Activated naive CD4-positive, alpha-beta T cell treated with Interleukin-2 at 50 U/mL for 16 hours (primary cell): ENCODE results near the gene ETHE1.

Experiments used
- DNase-seq: peaks from one replicate; pipeline ENCODE4 v3.0.0-alpha.2; 2020

The ETHE1 gene

GRCh38 chr19:43488179-43488578 is 38.8 kb downstream of the ETHE1 start:
- DNase-seq: no peak

- no peak for DNase-seq
Observed at GRCh38 chr19:43486412-43486811, 40.6 kb downstream of the ETHE1 start.

GRCh38 chr19:43485951-43486350 is 41.0 kb downstream of the ETHE1 start:
- DNase-seq: no peak

- DNase-seq: no peak
Observed at GRCh38 chr19:43483281-43483680, 43.7 kb downstream of the ETHE1 start.

- no peak for DNase-seq
Observed at GRCh38 chr19:43482193-43482592, 44.8 kb downstream of the ETHE1 start.

GRCh38 chr19:43481701-43482100 is 45.3 kb downstream of the ETHE1 start:
- no peak for DNase-seq

- DNase-seq: no peak
Observed at GRCh38 chr19:43480574-43480973, 46.4 kb downstream of the ETHE1 start.

- no peak for DNase-seq
Observed at GRCh38 chr19:43479961-43480561, 46.9 kb downstream of the ETHE1 start.

- no peak for DNase-seq
Observed at GRCh38 chr19:43479226-43479625, 47.8 kb downstream of the ETHE1 start.

- no peak for DNase-seq
Observed at GRCh38 chr19:43478323-43478722, 48.7 kb downstream of the ETHE1 start.

- no peak for DNase-seq
Observed at GRCh38 chr19:43476606-43477005, 50.4 kb downstream of the ETHE1 start.

GRCh38 chr19:43474986-43475705 is 51.9 kb downstream of the ETHE1 start:
- peak; percentile 93 for DNase-seq

GRCh38 chr19:43474487-43474886 is 52.5 kb downstream of the ETHE1 start:
- no peak for DNase-seq

- no peak for DNase-seq
Observed at GRCh38 chr19:43471091-43471490, 55.9 kb downstream of the ETHE1 start.

- DNase-seq: no peak
Observed at GRCh38 chr19:43470288-43470687, 56.7 kb downstream of the ETHE1 start.

- DNase-seq: no peak
Observed at GRCh38 chr19:43469160-43469480, 57.9 kb downstream of the ETHE1 start.

- DNase-seq: no peak
Observed at GRCh38 chr19:43468354-43469159, 58.4 kb downstream of the ETHE1 start.

- no peak for DNase-seq
Observed at GRCh38 chr19:43467730-43468129, 59.3 kb downstream of the ETHE1 start.

- DNase-seq: no peak
Observed at GRCh38 chr19:43467276-43467675, 59.7 kb downstream of the ETHE1 start.

GRCh38 chr19:43466793-43467192 is 60.2 kb downstream of the ETHE1 start:
- no peak for DNase-seq

GRCh38 chr19:43465468-43466120 is 61.4 kb downstream of the ETHE1 start, which contains the start of gene LYPD3:
LYPD3 (minus strand) TSS chr19:43465608; CDS start chr19:43465571, 37 bp downstream.
- no peak for DNase-seq

GRCh38 chr19:43464134-43464775 is 62.7 kb downstream of the ETHE1 start:
- DNase-seq: peak; percentile 75
